Activated CD4-positive, alpha-beta T cell treated with anti-CD3 and anti-CD28 coated beads, Interleukin-2, amount 10 ng/mL, durations not matched to agents 24 days and 14 days (primary cell): ENCODE results near the gene SGCB. TPM values are rescaled to one million over a fixed set of nuclear protein-coding genes. Genes with fewer than 3 reads are reported as not detected.

Experiments used
- DNase-seq: peaks from one replicate; pipeline ENCODE4 v3.0.0; 2022
- H3K27ac Mint-ChIP-seq: one replicate; pipeline ENCODE4 v1.8.0; 2022; ENCODE audit warnings: mild to moderate bottlenecking, mixed read lengths
- H3K27me3 Mint-ChIP-seq: one replicate; pipeline ENCODE4 v1.8.0; 2022; ENCODE audit warnings: mixed read lengths
- H3K36me3 Mint-ChIP-seq: one replicate; pipeline ENCODE4 v1.8.0; 2022; ENCODE audit warnings: low read depth, mild to moderate bottlenecking, mixed read lengths
- H3K4me1 Mint-ChIP-seq: one replicate; pipeline ENCODE4 v1.8.0; 2021; ENCODE audit warnings: mixed read lengths
- H3K4me3 Mint-ChIP-seq: one replicate; pipeline ENCODE4 v1.8.0; 2022; ENCODE audit warnings: mild to moderate bottlenecking, moderate library complexity, mixed read lengths
- H3K9me3 Mint-ChIP-seq: one replicate; pipeline ENCODE4 v1.8.0; 2021; ENCODE audit warnings: mixed read lengths
- intact Hi-C: fragments of 100-400 bp; cut with micrococcal nuclease; formaldehyde crosslinking; loops from one replicate; pipeline ENCODE4 v1.15.1; 2023
- total RNA-seq: library from RNA; stranded (reverse); gene quantifications from 2 replicates; pipeline ENCODE4 v1.2.3, GENCODE V29; 2022

SGCB gene
- total RNA-seq, 1 donor from 2014 or later: 12.2 TPM

DNA sequence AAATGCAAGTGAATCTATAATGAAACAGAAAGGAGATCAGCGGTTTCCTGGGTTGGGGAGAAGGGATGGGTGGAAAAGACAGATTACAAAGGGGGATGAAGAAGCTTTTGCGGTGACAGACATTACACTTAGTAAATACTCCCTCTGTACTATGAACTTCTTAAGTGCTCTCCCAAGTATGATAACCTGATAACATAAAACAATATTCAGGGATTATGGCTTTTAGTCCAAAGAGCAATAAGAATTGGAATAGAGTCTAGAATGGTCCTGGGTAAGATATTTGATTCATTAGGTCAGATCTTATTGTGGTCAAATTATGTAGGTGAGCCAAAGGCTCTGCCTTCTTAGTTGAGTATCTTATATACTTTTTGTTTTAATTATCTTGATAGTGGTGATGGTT lies 27.1 kb downstream of the SGCB start:
- H3K27ac Mint-ChIP-seq: no peak overlapping the region
- no peak overlapping the region for H3K4me3 Mint-ChIP-seq
- no peaks in the 10 kb centered on the region for H3K27me3 Mint-ChIP-seq
- no peak for DNase-seq
- peaks cover 1% of the 10 kb centered on the region for H3K36me3 Mint-ChIP-seq
- no peaks in the 10 kb centered on the region for H3K4me1 Mint-ChIP-seq
- intact Hi-C loops: no loop called here
- H3K9me3 Mint-ChIP-seq: no peaks in the 10 kb centered on the region

DNA sequence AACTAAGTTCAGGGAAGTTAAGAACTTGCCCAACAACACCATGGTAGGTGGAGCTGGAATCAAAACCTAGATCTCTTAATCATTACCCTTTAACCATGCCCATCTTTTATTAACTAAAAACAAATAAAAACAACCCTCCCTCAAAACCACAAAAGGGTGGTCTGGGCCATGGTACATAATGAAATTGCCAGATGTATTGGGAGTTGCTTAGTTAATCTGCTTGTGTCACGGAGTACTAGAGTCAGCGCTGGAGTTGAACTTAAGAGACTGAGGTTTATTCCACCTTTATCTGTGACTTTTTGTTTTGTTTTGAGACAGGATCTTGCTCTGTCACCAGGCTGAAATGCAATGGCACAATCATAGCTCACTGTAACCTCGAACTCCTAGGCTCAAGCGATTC lies 31.2 kb downstream of the SGCB start:
- intact Hi-C loops: no loop called here
- Mint-ChIP-seq H3K4me3 (no peak overlapping the region), H3K27me3 (no peaks in the 10 kb centered on the region), H3K27ac (no peak overlapping the region), H3K36me3 (no peaks in the 10 kb centered on the region), H3K9me3 (no peaks in the 10 kb centered on the region), H3K4me1 (no peaks in the 10 kb centered on the region)
- no peak for DNase-seq

DNA sequence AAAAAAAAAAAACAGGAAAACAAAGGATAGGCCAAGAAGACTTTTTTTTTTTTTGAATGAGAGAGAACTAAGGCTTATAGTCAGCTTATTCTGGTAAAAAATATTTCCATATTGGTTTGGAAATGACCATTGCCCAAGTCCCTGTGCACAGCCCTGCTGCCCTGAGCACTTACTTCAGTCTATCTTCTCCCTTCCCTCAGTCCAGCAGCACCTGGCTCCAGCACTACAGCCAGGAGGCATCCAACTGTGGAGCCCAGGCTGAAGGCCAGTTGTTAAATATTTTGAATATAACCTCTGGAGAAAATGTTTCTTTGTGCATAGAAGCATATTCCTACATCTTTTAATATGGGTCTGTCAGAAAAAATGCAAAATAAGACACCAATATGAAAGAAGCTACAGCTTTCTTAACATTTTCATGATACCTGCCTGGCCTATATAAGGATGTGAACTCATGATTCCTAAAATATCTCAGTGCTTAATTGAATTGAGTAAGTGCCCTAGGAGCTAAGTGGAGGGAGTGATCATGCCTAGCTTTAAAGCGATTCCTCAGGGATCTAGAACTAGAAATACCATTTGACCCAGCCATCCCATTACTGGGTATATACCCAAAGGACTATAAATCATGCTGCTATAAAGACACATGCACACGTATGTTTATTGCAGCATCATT lies 32.4 kb downstream of the SGCB start:
- Mint-ChIP-seq H3K36me3 (no peaks in the 10 kb centered on the region), H3K4me3 (no peak overlapping the region), H3K4me1 (no peaks in the 10 kb centered on the region), H3K27me3 (no peaks in the 10 kb centered on the region), H3K27ac (no peak overlapping the region), H3K9me3 (no peaks in the 10 kb centered on the region)
- intact Hi-C loops: no loop called here
- DNase-seq: no peak

DNA sequence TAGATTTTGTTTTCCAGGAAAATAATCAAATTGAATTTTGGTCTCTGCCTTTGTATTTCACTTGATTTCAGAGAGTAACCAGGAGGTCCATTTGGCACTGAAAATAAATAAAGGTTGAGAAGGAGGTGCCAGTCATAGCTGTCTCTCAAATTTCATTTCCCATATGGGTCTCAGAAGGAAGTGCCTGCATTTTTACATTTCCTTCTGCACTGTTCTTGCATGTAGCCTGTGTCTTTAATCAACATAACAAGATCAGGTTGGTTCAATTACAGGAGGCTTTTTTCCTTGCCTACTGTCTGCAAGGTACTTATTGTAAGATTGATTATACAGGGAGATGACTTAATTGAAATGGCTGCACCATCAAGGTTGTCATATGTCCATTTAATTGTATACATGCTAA lies 33.7 kb downstream of the SGCB start:
- Mint-ChIP-seq H3K9me3 (no peaks in the 10 kb centered on the region), H3K27ac (no peak overlapping the region), H3K4me3 (no peak overlapping the region), H3K27me3 (no peaks in the 10 kb centered on the region), H3K4me1 (no peaks in the 10 kb centered on the region), H3K36me3 (no peaks in the 10 kb centered on the region)
- DNase-seq: no peak
- intact Hi-C loops: no loop called here

DNA sequence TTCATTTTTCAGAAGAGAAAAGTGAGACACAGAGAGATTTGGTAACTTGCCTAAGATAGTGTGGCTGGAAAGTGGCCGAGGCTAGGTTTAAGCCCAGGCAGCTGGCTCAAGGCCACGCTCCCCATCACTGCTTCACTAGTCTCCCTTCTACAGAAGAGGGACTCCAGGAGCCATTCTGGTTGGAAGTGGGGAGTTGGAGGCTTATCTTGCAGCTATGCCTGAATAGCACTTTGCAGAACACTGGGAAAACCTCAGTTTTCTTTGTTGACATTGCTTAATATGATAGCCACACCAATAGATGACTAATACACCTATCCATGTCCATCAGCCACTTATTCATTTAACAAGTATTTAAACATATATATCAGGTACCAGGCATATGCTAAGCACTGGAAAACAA lies 36.5 kb downstream of the SGCB start:
- H3K36me3 Mint-ChIP-seq: no peaks in the 10 kb centered on the region
- H3K4me3 Mint-ChIP-seq: no peak overlapping the region
- DNase-seq: no peak
- H3K9me3 Mint-ChIP-seq: no peaks in the 10 kb centered on the region
- intact Hi-C loops: no loop called here
- H3K27ac Mint-ChIP-seq: no peak overlapping the region
- H3K27me3 Mint-ChIP-seq: no peaks in the 10 kb centered on the region
- H3K4me1 Mint-ChIP-seq: no peaks in the 10 kb centered on the region

DNA sequence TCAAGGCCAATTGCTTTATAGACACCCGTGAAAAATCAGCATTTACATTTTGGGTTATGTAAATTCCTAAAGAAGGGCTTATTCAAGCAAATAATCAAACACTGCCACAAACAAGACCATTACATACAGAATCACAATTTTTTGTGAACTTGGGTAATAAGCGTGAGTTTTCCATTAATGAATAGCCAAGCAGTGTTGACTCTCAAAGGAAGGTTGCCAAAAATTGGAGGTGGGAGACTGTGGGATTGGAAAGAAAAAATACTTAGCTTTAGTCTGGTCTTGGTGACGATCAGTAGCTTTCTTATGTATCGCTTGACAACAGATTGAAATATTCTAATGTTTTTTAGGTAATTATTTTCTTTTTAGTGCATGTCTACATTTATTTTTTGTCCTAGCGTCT lies 38.8 kb downstream of the SGCB start:
- Mint-ChIP-seq H3K4me3 (no peak overlapping the region), H3K27me3 (no peaks in the 10 kb centered on the region), H3K9me3 (no peaks in the 10 kb centered on the region), H3K27ac (no peak overlapping the region), H3K4me1 (no peaks in the 10 kb centered on the region), H3K36me3 (no peaks in the 10 kb centered on the region)
- DNase-seq: no peak
- intact Hi-C loops: no loop called here

DNA sequence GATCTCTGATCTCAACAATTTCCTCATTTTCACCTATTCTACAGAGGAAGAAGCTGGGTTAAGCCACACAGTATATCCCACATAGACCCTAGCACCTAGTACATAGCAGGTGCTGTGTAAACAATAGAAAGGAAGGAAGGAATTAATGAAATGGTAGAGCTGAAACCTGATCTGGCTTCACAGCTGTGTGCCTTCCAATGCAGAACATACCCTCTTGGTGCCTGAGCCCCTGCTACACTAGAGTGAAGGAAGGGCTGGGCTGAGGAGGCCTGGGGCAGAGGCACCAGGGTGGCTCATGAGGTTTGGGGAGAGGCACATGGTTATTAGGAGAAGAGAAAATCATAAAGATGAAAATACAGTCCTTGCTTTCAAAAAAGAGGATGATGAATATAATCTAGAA lies 39.3 kb downstream of the SGCB start:
- Mint-ChIP-seq H3K4me1 (no peaks in the 10 kb centered on the region), H3K27me3 (no peaks in the 10 kb centered on the region), H3K4me3 (no peak overlapping the region), H3K27ac (no peak overlapping the region), H3K36me3 (no peaks in the 10 kb centered on the region), H3K9me3 (no peaks in the 10 kb centered on the region)
- intact Hi-C loops: no loop called here
- DNase-seq: no peak

DNA sequence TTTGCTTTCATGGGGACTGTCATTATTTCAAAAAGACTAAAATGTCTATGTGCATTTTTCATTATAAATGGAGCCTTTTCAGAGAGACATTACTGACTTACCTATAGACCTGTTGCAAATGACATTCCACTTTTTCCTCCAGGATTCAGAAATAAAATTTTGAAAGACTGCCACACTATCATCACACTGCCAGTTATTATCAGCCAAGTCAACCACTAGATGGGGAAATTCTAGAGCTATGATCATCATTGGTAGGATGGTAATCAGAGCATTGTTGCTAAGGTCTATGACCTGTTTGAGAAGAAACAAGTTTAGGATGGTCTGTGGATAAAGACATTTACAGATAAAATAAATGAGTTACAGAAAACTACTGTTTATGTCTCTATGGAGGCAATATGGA lies 40.5 kb downstream of the SGCB start:
- H3K4me3 Mint-ChIP-seq: no peak overlapping the region
- H3K36me3 Mint-ChIP-seq: no peaks in the 10 kb centered on the region
- H3K27me3 Mint-ChIP-seq: no peaks in the 10 kb centered on the region
- DNase-seq: no peak
- intact Hi-C loops: no loop called here
- H3K27ac Mint-ChIP-seq: no peak overlapping the region
- no peaks in the 10 kb centered on the region for H3K9me3 Mint-ChIP-seq
- no peaks in the 10 kb centered on the region for H3K4me1 Mint-ChIP-seq

DNA sequence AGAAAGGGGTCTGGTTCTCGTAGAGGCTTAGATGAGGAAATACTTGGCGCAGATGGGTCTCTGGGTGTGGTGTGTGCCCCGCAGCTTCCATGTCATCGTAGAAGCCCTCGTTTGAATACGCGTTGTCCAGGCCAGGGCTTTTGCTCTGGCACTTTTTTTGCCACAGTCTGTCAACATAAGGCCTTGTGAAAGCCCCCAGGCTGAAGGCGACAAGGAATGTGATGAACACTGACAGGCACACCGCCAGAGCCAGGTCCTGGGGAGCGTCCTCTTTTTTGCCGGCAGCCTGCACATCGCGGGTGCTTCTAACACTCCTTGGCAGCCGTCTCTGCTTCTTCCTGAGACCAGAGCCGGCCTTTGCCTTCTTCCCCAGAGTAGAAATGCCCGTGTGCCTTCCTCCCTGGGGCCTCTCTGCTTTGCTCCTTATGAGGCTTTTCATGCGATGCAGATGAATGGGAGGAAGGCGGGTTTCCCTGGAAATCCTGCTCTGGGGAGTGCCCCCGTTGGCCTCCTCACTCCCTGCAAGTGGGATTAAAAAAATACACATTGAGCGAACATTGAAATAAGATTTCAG lies 42.4 kb downstream of the SGCB start:
- H3K9me3 Mint-ChIP-seq: no peaks in the 10 kb centered on the region
- no peaks in the 10 kb centered on the region for H3K4me1 Mint-ChIP-seq
- no peak overlapping the region for H3K4me3 Mint-ChIP-seq
- H3K27me3 Mint-ChIP-seq: no peaks in the 10 kb centered on the region
- no peak overlapping the region for H3K27ac Mint-ChIP-seq
- no peaks in the 10 kb centered on the region for H3K36me3 Mint-ChIP-seq
- no peak for DNase-seq
- intact Hi-C loops: no loop called here

Other genes with a start within 250 kb of the SGCB start
- 33.5 and 34.3 TPM in 2 replicates for gene DCUN1D4, start 195.1 kb downstream of the SGCB start, total RNA-seq
- gene LRRC66, start 17.9 kb downstream of the SGCB start, total RNA-seq: 0.05 TPM in 2 replicates
- 0.07 TPM in 1 of 2 replicates, not detected in the other for gene SPATA18, start 13.0 kb upstream of the SGCB start, total RNA-seq